ENCODE measurements around the gene SMC1B. TPM values are rescaled to one million over a fixed set of nuclear protein-coding genes. Genes with fewer than 3 reads are reported as not detected.

SMC1B gene
- polyA plus RNA-seq, 2 of the 4 experiments (the other 2 are of a cell fraction): 0.03 TPM; not detected in 1

DNA sequence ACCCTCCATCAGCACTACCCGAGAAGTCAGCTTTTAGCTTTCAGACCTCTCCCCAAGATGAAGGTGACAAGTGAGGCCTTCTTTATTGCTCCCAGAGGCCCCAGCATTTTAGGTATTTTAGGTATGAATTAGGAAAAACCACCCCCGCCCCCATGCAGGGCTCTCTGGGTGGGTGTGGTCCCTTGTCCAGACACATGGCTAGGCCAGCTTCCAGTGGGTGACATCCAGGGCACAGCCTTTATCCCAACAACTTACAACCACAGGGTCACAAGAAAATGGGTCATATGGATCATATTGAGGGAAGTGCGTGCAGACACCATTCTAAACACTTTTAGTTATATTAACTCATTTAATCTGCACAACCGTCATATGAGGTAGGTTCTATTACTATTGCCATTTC lies 42.2 kb upstream of the SMC1B start (continued):
- TF ChIP-seq SMC3 (IDR thresholded peaks at IDR 0.05): no peak

- ChIA-PET POLR2A (no interaction called here), CTCF (no interaction called here)
- TF ChIP-seq MYC (IDR thresholded peaks at IDR 0.05; ENCODE audit: borderline replicate concordance, low read length) (no peak), HDAC2 (IDR thresholded peaks at IDR 0.05) (no peak), NR3C1 (IDR thresholded peaks at IDR 0.05) (no peak), CHD4 (IDR thresholded peaks at IDR 0.05; ENCODE audit: borderline replicate concordance) (no peak), EHF (CRISPR knock-in tag; IDR thresholded peaks at IDR 0.05) (no peak), RARB (CRISPR knock-in tag; IDR thresholded peaks at IDR 0.05) (no peak), POLR2A (IDR thresholded peaks at IDR 0.05; ENCODE audit: low read length) (no peak), CEBPB (IDR thresholded peaks at IDR 0.05) (no peak), ZFP36 (IDR thresholded peaks at IDR 0.05; ENCODE audit: borderline replicate concordance, partially characterized antibody) (no peak), HEYL (CRISPR knock-in tag; IDR thresholded peaks at IDR 0.05) (no peak), KDM5A (IDR thresholded peaks at IDR 0.05) (no peak), ESRRA (IDR thresholded peaks at IDR 0.05; ENCODE audit: borderline replicate concordance, low read length) (no peak), JUNB (IDR thresholded peaks at IDR 0.05) (no peak), CTCF (IDR thresholded peaks at IDR 0.05) (no peak), BHLHE40 (IDR thresholded peaks at IDR 0.05; ENCODE audit: low read depth, low read length) (no peak), RFX5 (IDR thresholded peaks at IDR 0.05) (no peak), FOSB (CRISPR knock-in tag; IDR thresholded peaks at IDR 0.05) (no peak)
- no peaks in the 10 kb centered on the region for H3K9me3 ChIP-seq
- no peak overlapping the region for H3K4me2 ChIP-seq
- H3K4me1 ChIP-seq: 0 out of 3 replicates have a peak, but pooled peaks cover 3% of the 10 kb centered on the region
- no peak overlapping the region for H3K27ac ChIP-seq
- no peak for FAIRE-seq
- WGBS (ENCODE audit: missing lambda C conversion rate): 86% methylated on average over 12 of the region's 14 CpGs
- ATAC-seq: no peak
- DNase-seq (ENCODE audit: low read depth in 1 of 2, low spot score in 1 of 2): no peak
- no peak overlapping the region for H3K4me3 ChIP-seq
These were observed 41.8 kb upstream of the SMC1B start for GRCh38 chr22:45455212-45455611.

DNA sequence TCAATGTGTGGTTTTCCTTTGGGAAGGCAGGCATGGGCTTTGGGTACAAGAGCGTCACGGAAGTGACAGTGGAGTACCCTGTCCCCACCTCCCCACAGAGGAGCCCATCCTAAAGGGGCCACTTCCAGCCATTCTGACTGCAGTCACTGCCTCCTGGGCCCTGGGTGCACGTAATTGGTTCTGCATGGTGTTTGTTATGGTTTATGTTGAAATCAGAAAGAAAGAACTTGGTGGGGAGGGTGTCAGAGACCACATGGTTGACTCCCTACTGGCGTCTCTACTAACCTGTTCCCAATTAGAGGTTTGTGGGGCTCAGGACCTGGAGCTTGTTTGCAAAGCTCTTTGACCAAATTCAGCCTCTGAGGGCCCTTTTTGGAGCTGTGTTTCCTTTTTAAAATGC lies 40.9 kb upstream of the SMC1B start:
- H3K4me1 ChIP-seq: 0 out of 3 replicates have a peak, but pooled peaks cover 3% of the 10 kb centered on the region
- ATAC-seq (no peak), FAIRE-seq (no peak), DNase-seq (ENCODE audit: low read depth in 1 of 2, low spot score in 1 of 2) (no peak)
- H3K9me3 ChIP-seq: no peaks in the 10 kb centered on the region
- ChIA-PET POLR2A (no interaction called here), CTCF (interaction anchor here (2.2 kb wide), 1 partner anchor 13 kb away, joined by 7 read pairs; no protein-coding TSS in a partner anchor)
- H3K4me2 ChIP-seq: no peak overlapping the region
- H3K4me3 ChIP-seq: no peak overlapping the region
- WGBS (ENCODE audit: missing lambda C conversion rate): 68% methylated on average over 4 of the region's 4 CpGs
- no peak overlapping the region for H3K27ac ChIP-seq
- TF ChIP-seq, protein P1, sequence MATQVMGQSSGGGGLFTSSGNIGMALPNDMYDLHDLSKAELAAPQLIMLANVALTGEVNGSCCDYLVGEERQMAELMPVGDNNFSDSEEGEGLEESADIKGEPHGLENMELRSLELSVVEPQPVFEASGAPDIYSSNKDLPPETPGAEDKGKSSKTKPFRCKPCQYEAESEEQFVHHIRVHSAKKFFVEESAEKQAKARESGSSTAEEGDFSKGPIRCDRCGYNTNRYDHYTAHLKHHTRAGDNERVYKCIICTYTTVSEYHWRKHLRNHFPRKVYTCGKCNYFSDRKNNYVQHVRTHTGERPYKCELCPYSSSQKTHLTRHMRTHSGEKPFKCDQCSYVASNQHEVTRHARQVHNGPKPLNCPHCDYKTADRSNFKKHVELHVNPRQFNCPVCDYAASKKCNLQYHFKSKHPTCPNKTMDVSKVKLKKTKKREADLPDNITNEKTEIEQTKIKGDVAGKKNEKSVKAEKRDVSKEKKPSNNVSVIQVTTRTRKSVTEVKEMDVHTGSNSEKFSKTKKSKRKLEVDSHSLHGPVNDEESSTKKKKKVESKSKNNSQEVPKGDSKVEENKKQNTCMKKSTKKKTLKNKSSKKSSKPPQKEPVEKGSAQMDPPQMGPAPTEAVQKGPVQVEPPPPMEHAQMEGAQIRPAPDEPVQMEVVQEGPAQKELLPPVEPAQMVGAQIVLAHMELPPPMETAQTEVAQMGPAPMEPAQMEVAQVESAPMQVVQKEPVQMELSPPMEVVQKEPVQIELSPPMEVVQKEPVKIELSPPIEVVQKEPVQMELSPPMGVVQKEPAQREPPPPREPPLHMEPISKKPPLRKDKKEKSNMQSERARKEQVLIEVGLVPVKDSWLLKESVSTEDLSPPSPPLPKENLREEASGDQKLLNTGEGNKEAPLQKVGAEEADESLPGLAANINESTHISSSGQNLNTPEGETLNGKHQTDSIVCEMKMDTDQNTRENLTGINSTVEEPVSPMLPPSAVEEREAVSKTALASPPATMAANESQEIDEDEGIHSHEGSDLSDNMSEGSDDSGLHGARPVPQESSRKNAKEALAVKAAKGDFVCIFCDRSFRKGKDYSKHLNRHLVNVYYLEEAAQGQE (IDR thresholded peaks at IDR 0.05): no peak
- TF ChIP-seq HMGXB4 (CRISPR knock-in tag; IDR thresholded peaks at IDR 0.05; ENCODE audit: borderline replicate concordance) (no peak), CEBPB (IDR thresholded peaks at IDR 0.05) (no peak), NFE2L2 (conservative IDR thresholded peaks at IDR 0.05; ENCODE audit: low read length) (no peak), EHMT2 (IDR thresholded peaks at IDR 0.05; ENCODE audit: low read depth) (no peak), FOSB (CRISPR knock-in tag; IDR thresholded peaks at IDR 0.05) (no peak), RFX5 (IDR thresholded peaks at IDR 0.05) (no peak), ZNF302 (CRISPR knock-in tag; IDR thresholded peaks at IDR 0.05) (no peak), BHLHE40 (IDR thresholded peaks at IDR 0.05; ENCODE audit: low read depth, low read length) (no peak), EHF (CRISPR knock-in tag; IDR thresholded peaks at IDR 0.05) (no peak), ESRRA (IDR thresholded peaks at IDR 0.05; ENCODE audit: borderline replicate concordance, low read length) (no peak), TP53 (CRISPR knock-in tag; IDR thresholded peaks at IDR 0.05) (no peak), MAFK (IDR thresholded peaks at IDR 0.05; ENCODE audit: partially characterized antibody) (no peak), KDM5A (IDR thresholded peaks at IDR 0.05) (no peak), POLR2AphosphoS2 (conservative IDR thresholded peaks at IDR 0.05; ENCODE audit: low read length) (no peak), MAZ (IDR thresholded peaks at IDR 0.05; ENCODE audit: borderline replicate concordance, low read depth, low read length) (no peak), POLR2A (IDR thresholded peaks at IDR 0.05; ENCODE audit: low read length) (no peak)

Data from A549 (cell line).